Activated CD4-positive, CD25-positive, alpha-beta regulatory T cell (primary cell): ENCODE data around the gene APOOL.
A peak's percentile ranks its signal among the peaks of the same experiment; 100 is the strongest.
"Not testable (repeated sequence)": the region's sequence is repeated elsewhere in the genome, so short reads cannot be mapped to it uniquely, and the experiment has no call there.

Experiments used
- DNase-seq, 4 experiments: peaks; one replicate each; lab custom pipeline; 2025; lab: John Stamatoyannopoulos, UW

Gene APOOL, protein sequence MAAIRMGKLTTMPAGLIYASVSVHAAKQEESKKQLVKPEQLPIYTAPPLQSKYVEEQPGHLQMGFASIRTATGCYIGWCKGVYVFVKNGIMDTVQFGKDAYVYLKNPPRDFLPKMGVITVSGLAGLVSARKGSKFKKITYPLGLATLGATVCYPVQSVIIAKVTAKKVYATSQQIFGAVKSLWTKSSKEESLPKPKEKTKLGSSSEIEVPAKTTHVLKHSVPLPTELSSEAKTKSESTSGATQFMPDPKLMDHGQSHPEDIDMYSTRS

DNA sequence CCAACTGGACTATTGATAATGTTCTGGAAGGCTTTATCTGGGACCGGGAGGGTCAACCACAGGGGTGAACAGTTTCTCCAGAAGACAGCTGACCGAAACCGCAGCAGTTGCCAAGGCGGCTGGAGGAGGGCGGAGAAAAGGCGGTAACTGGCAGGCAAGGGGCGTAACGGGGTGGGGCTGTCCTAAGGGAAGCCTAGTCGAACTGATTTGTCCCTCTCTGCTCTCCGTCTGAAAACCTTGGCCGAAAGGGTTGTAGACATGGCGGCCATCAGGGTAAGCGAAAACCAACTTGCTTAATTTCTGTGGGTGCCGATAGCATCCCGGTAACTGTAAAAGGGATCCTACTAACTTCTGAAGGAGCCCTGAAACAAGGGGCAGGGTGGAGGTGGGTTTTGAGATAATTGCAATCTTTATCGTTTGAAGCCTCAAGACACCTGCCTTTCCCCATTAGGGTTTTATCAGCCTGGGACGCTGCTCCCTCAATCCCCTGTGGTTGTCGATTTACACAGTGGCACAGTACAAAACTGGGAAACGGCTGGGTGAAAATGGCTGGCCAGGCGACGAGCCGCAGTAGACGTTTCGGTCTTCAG lies at the start of gene APOOL:
Gene APOOL (plus strand): TSS at position 223 of the 590 bp plus-strand sequence. CDS start 36 bp downstream, at position 259.
- peak; percentile 26 to 47 (median 30) for DNase-seq

DNA sequence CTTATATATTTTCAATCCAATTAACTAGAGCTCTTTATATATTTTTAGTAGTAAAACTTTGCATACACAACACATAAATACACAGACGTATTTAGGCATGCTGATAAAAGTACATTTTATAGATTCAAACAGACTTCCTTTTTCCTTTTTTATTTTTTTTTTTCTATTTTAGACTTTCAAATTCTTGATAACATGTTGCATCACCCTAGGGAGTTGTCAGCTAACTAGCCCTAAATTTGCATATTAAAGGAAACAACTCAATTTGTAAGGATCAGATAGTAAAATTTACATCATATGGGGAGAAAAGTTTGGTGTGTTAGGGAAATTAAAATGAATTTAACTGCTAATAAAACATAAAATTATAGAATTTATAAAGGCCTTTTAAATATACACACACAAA lies 47.4 kb upstream of the APOOL start:
- no peak for DNase-seq

DNA sequence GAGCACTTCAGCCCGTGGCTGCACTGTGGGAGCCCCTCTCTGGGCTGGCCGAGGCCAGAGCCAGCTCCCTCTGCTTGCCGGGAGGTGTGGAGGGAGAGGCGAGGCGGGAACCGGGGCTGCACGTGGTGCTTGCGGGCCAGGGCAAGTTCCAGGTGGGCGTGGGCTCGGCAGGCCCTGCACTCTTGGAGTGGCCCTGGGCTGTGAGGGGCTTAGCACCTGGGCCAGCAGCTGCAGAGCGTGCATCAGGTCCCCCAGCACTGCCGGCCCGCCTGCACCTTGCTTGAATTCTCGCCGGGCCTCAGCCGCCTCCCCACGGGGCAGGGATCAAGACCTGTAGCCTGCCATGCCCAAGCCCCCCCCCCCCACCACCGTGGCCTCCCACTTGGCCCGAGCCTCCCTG lies 28.9 kb upstream of the APOOL start:
- DNase-seq, result no peak

DNA sequence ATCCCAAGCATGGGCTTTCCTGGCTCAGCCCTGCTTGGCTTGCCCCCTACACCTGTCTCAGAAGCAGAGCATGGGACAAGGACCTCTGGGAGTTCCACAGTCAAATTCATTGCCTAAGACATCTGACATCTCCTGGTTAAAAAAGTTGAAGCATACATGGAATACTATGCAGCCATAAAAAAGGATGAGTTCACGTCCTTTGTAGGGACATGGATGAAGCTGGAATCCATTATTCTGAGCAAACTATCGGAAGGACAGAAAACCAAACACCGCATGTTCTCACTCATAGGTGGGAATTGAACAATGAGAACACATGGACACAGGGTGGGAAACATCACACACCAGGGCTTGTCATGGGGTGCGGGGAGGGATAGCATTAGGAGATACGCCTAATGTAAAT lies 11.9 kb upstream of the APOOL start:
- DNase-seq, result not testable (repeated sequence)

DNA sequence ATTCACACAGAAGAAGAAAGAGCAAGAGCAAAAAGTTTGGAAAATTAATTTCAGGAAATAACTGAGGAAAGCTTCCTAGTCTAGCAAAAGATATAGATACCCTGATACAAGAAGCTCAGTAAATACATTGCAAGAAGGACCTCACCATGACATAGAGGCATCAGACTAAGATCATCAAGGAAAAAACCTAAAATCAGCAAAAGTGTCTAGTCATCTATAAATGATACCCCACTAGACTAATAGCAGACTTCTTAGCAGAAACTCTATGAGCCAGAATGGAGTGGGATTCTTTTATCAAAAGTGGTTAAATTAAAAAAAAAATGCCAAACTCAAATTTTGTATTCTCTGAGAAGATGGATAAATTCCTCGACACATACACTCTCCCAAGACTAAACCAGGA lies 10.5 kb upstream of the APOOL start:
- DNase-seq, result no peak

DNA sequence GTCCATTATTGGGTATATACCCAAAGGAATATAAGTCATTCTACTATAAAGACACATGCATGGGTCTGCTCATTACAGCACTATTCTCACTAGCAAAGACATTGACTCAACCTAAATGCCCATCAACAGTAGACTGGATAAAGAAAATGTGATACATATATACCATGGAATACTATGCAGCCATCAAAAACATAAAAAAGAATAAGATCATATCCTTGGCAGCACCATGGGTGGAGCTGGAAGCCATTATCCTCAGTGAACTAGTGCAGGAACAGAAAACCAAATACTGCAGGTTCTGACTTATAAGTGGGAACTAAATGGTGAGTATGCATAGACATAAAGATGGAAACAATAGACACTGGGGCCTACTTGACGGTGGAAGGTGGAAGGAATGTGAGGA lies 2.3 kb upstream of the APOOL start:
- no peak for DNase-seq

DNA sequence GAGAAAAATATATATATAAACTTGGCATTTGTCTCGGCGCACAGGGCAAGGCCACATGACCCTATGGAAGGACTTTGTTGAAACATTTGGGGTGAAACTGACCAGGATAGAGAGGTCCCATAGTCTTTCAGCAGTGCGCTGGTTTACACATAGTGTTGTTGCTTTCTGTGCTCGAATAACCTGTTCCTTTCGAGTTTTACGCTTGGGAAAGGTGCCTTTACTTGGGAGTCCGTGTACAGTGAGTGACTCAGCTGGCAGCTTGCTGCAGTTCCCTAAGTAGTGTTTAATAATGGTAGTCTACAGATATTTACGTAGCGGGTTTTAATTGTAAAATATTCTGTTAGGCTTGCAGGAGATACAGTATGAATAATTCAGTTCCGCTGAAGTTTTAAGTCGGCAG lies 578 bp downstream of the APOOL start:
- no peak for DNase-seq

DNA sequence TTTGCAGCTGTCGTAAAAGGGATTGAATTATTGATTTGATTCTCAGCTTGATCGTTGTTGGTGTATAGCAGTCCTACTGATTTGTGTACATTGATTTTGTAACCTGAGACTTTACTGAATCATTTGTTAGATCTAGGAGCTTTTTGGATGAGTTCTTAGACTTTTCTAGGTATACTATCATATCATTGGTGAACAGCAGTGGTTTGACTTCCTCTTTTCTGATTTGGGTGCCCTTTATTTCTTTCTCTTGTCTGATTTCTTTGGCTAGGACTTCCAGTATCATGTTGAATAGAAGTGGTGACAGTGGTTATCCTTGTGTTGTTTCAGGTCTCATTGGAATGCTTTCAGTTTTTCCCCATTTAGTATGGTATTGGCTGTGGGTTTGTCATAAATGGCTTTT lies 8.4 kb downstream of the APOOL start:
- no peak for DNase-seq

DNA sequence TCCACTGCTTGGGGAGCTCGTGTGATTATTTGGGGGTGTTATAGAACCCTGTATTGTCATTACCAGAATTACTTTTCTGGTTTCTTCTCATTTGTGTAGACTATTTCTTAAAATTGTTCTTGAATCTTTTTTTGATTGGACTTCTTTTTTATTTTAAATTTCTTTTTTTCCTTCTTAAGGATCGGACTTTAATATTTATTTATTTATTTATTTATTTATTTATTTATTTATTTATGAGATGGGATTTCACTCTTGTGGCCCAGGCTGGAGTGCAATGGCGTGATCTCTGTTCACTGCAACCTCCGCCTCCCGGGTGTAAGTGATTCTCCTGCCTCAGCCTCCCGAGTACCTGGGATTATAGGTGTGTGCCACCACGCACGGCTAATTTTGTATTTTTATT lies 11.7 kb downstream of the APOOL start:
- DNase-seq, result not testable (repeated sequence)

DNA sequence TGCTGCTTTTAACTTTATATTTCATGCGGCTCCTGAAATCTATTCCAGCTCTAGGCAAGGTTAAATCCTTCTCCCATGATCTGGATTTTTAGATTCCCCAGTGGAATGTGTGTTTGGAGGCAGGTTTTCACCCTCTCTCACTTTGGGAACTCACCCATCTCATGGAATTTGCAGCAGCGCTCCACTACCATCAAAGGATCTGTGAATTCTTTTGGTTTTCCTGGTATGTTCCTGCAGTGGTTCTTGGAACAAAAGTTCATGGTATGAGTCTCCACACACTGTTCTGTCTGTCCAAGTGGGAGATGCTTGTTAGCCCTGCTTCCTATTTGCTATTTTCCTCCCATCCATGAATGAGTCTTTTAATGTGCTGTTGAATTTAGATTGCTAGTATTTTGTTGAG lies 14.0 kb downstream of the APOOL start:
- no peak for DNase-seq

DNA sequence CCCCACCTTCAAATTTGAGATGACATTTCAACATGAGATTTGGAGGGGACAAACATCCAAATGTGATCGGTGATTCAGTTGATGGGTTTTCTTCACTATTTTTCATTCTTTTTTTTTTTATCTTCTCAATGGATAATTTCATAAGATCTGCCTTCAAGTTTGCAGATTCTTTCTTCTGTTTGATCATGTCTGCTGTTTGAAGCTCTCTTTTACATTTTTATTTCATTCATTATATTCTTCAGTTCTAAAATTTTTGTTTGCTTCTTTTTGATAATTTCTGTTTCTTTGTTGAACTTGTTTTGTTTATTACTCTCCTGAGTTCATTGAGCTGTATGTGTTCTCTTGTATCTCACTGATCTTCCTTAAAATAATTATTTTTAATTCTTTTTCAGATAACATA lies 14.8 kb downstream of the APOOL start:
- no peak for DNase-seq

DNA sequence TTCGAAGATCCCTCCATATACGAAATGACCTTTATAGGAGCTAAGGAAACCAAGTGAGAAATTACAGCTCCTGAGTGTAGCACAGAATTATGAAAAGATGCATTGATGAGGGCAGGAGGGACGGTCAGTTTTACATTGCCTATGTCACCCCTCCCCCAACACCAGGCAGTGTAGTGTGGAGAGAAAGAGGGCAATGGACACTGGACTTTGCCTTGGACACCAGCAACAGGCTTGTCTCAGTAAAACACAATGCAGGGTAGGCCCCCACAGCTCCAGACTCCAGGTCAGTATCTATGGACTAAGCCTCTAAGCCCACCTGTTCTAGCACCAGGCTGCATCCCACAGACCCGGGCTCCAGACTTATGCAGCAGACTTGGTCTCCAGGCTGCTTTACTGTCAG lies 16.5 kb downstream of the APOOL start:
- DNase-seq, result no peak

DNA sequence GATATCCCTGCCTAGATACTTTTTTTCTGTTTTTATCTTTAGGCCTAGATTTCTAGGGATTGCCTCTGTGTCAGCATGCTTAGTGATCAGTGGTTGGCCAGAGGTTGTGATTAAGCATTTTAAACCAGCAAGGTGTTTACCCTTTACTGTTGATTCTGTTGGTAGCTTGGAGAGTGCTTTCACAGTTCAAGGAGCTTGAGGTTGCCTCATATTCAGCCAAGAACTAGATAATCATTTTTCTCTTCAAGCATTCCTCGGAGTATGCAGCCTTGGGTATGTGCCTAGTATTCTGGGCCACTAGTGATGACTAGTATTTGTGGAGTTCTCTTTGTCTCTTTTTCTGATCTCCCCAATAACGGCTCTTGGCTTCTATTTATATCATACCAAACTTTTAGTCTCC lies 20.4 kb downstream of the APOOL start:
- no peak for DNase-seq

DNA sequence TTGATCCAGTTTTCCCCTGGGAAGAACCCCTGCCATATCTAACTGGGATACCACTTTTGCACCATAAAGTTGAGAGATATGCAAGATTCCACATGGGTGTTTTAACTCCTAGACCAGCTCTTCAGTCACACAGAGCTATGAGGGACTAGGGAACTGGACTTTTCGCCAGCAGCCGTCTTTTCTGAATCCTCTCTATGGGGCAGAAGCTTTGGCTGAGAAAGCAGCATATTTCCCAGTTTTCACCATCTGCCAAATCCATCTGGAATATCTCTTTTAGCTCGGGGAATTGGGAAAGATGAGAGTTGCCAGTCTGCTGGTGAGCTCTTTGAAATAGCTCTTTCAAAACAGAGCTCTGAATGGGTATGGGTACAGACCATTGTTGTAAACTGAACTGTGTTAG lies 20.9 kb downstream of the APOOL start:
- no peak for DNase-seq

DNA sequence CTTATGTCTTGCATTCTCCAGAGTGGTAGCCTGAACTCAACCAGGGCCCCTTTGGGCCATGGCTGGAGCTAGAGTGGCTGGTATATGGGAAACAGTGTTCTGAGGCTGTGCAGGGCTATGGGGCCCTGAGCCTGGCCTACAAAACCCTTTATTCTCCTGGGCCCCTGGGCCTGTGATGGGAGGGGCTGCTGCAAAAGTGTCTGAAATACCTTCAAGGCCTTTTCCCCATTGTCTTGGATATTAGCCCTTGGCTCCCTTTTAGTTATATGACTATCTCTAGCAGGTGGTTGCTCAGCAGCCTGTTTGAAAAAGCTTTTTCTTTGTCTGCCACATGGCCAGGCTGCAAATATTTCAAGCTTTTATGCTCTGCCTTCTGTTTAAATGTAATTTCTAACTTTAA lies 22.5 kb downstream of the APOOL start:
- DNase-seq, result no peak

DNA sequence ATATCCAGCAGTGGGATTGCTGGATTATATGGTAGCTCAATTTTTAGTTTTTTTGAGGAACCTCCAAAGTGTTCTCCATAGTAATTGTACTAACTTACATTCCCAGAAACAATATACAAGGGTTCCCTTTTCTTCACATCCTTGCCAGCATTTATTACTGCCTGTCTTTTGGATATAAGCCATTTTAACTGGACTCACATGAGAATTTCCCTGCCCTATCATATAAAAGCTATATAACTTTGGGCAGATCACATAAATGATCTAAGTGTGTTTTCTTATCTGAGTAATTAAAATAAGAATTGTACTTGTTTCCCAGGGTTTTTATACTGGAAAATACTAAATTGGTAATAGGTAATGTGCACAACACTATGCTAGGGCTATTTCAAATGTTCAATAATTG lies 25.4 kb downstream of the APOOL start:
- DNase-seq, result no peak

DNA sequence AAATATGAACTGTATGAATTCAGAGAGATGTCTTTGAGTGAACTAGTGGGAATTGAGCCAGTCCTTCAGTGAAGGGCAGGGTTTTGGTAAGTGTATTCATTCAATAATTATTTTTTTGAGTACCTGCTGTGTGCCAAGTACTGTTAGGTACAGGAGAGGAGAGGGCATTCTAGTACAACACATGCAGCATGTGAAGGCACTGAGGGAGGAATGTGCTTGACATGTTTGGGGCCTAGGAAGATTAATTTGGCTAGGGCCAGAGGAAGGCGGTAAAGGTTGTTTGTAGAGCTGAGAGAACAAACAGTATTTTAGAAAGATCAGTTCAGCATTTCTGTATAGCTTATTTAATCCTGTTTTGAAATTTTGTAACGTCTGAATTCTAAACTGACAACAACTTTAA lies 27.8 kb downstream of the APOOL start:
- DNase-seq, result no peak

DNA sequence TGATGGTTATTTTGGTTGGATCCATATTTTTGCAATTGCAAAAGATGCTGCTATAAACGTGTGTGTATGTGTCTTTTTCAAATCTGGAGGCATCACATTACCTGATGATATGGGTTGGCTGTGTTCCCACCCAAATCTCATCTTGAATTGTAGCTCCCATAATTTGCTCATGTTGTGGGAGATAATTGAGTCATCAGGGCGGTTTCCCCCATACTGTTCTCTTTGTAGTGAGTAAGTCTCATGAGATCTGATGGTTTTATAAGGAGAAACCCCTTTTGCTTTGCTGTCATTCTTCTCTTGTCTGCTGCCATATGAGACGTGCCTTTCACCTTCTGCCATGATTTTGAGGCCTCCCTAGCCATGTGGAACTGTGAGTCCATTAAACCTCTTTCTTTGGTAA lies 33.4 kb downstream of the APOOL start:
- DNase-seq, result no peak

DNA sequence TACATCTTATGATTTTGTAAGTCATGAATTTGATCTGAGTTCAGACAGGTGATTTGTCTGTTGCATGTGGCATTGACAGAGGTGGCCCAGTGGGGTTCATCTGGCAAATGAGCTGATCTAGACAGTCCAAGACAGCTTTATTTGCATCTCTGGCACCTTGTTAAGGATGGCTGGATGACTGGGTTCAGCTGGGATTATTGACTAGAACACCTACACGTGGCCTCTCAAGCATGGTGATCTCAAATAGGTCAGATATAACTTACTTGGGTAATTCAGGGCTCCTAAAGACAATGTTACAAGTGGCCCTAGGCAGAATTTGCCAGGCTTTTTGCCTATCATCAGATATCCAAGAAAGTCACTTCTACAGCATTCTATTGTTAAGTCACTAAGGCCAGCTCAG lies 48.0 kb downstream of the APOOL start:
- no peak for DNase-seq

DNA sequence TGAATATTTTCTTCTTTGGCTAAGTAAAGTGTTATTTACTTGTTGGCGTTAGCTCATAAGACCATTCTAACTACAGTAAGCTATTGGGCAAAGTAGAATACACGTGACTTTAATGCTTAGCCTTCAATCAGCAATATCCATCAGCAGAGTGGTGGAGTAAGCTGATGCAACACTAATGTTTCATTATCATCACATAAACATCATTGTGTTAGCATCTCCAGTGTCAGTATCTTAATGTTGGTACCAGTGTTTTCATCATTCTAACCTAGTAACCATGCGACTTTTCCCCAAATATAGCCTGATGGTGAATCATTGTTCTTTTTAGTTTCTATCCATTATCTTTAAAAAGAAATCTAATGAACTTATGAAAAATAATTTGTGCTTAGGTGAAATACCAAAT lies 48.5 kb downstream of the APOOL start:
- no peak for DNase-seq

DNA sequence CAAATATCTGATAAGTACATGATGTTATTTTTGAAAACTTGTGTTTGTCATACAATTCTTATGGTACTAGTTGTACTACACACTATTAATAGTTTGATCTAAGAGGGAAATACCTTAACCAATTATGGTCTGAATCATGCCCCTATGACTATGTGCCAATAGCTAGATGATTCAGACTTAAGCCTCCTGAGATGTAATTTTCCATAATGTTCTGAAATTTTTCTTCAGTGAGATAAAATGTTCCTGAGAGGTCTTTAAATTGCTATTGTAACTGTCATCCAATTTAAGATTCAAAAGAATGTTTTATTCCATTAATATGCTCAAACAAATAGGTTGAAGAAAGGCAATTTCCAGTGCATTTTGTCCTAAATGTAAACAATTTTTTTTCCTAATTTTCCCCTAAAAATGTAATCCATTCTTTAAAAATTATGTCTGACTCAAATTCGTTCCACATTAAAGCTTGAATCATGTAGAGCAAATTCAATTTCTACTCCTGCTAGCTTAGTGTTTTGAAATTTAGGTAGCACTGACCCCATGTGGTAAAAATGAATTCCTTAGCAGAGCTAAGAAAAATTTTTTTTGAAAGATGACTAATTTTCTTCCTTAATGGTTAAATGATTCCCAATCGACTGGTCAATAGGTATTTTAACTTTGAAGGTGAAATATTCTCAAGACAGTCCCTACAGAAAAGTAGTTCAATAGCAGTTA lies 49.1 kb downstream of the APOOL start:
- DNase-seq, result no peak

DNA sequence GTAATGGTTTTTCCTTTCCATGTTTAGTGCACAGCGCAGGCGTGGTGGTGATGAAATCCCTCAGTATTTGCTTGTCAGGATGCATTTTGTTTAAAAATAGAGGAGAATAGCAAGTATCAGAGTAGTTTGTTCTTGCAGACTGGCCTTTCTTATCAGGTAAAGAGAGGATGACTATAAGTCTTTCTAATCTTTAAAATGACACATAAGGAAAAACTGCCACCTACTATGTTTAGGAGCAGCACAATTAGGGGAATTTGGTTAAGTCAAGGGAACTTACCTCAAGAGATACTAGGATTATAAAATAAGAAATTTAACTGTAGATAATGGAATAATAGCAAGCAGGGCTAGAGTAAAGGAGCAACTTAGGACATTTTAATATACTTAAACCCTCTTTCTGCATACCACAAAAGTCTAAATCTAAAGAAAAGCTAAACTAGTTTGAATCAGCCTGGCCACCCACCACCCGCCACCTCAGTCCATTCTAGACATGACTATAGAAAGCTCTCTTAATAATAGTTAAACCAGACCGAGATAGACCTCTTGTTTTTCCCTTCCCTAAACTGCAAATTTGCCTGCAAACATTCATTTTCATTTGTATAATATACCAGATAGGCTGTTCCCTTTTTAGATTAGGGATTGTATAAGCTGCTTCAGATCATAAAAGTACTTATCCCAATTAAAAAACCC lies 62.0 kb downstream of the APOOL start:
- DNase-seq, result no peak

DNA sequence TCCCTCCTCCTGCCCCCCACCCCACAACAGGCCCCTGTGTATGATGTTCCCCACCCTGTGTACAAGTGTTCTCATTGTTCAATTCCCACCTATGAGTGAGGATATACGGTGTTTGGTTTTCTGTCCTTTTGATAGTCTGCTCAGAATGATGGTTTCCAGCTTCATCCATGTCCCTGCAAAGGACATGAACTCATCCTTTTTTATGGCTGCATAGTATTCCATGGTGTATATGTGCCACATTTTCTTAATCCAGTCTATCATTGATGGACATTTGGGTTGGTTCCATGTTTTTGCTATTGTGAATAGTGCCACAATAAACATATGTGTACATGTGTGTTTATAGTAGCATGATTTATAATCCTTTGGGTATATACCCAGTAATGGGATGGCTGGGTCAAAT lies 73.6 kb downstream of the APOOL start:
- not testable (repeated sequence) for DNase-seq
